HCT116 (cell line): ENCODE data around the gene ZNF398. TPM values are rescaled to one million over a fixed set of nuclear protein-coding genes. Genes with fewer than 3 reads are reported as not detected.

Experiments used
- ATAC-seq: fragments of 200-7000 bp; cut with Tn5 transposase; 2 replicates; pipeline ENCODE4 v1.9.1; 2020; ENCODE audit warnings: mild to moderate bottlenecking, moderate library complexity
- BruUV-seq: library from RNA; stranded (reverse); fragments of 400-500 nt; replicated peaks from 2 replicates; lab custom pipeline; 2021; lab: Mats Ljungman, UMichigan
- CTCF ChIA-PET: fragments of 300-600 bp; sonication (Branson Sonifier 250); formaldehyde crosslinking; loops from one replicate; lab custom pipeline; 2021; ENCODE audit warnings: antibody characterized with exemption; lab: Charles Lee
- POLR2A ChIA-PET: fragments of 300-600, 350-600 bp; sonication (Branson Sonifier 250); formaldehyde crosslinking; loops from one replicate; lab custom pipeline; 2021; ENCODE audit warnings: antibody characterized with exemption; lab: Charles Lee
- RAD21 ChIA-PET, 2 experiments: fragments of 300-600 bp; sonication (Branson Sonifier 250); formaldehyde crosslinking; loops; one replicate each; lab custom pipeline; 2023; ENCODE audit warnings: low total read pairs in 2 of 2; ENCODE audit not compliant: uncharacterized antibody in 2 of 2, unreplicated experiment in 2 of 2, low non-redundant PET in 1 of 2; lab: Charles Lee
- DNase-seq: peaks from one replicate; pipeline ENCODE4 v3.0.0-alpha.2; 2010; ENCODE audit warnings: low read depth, low spot score
- H2AFZ ChIP-seq: fragments of 200-600 bp; shearing (Covaris generic), sonication (generic); 2 replicates; pipeline ENCODE4 v1.6.1; 2017; ENCODE audit warnings: low read depth, mixed run types, mixed read lengths, antibody characterized with exemption, low read length; ENCODE audit not compliant: poor library complexity, severe bottlenecking
- H3K27ac ChIP-seq: 2 replicates; pipeline ENCODE4 v1.5.1; 2012; ENCODE audit warnings: low read depth, low read length
- H3K27me3 ChIP-seq: fragments of 200-600 bp; sonication (generic); 2 replicates; pipeline ENCODE4 v1.6.1; 2016; ENCODE audit warnings: mixed run types, low read length, mixed read lengths; ENCODE audit not compliant: insufficient read depth
- H3K36me3 ChIP-seq, 2 experiments: fragments of 200-500 bp in 1 of 2; fragments of 200-600 bp in 1 of 2; sonication (Bioruptor generic) in 1 of 2; sonication (generic) in 1 of 2; 2 replicates each; pipeline versions ENCODE4 v1.5.1 to v1.6.1; 2014 to 2016; ENCODE audit warnings: low read length in 2 of 2, inconsistent platforms in 1 of 2, mixed read lengths in 1 of 2, mixed run types in 1 of 2; ENCODE audit not compliant: insufficient read depth in 2 of 2, control insufficient read depth in 1 of 2
- H3K4me1 ChIP-seq, 2 experiments: fragments of 200-600 bp in 1 of 2; sonication (generic) in 1 of 2; 2 replicates each; pipeline versions ENCODE4 v1.5.1 to v1.6.1; 2012 to 2017; ENCODE audit warnings: low read length in 2 of 2, inconsistent platforms in 1 of 2, mild to moderate bottlenecking in 1 of 2, mixed read lengths in 1 of 2, mixed run types in 1 of 2, moderate library complexity in 1 of 2; ENCODE audit not compliant: insufficient read depth in 2 of 2, control insufficient read depth in 1 of 2
- H3K4me2 ChIP-seq: fragments of 200-600 bp; sonication (generic); 2 replicates; pipeline ENCODE4 v1.6.1; 2017; ENCODE audit warnings: mixed run types, low read length, mixed read lengths
- H3K4me3 ChIP-seq, 2 experiments: fragments of 200-600 bp in 1 of 2; sonication (generic) in 1 of 2; replicated peaks in 1 of 2; 2 replicates each; pipeline ENCODE4 v1.5.1; 2011 to 2016; ENCODE audit warnings: low read length in 2 of 2, control low read depth in 1 of 2, low read depth in 1 of 2, mild to moderate bottlenecking in 1 of 2, mixed read lengths in 1 of 2, mixed run types in 1 of 2
- H3K79me2 ChIP-seq: fragments of 200-600 bp; sonication (generic); 2 replicates; pipeline ENCODE4 v1.6.1; 2017; ENCODE audit warnings: mild to moderate bottlenecking, mixed run types, low read length, moderate library complexity, mixed read lengths; ENCODE audit not compliant: insufficient read depth
- H3K9ac ChIP-seq: fragments of 200-600 bp; sonication (generic); 2 replicates; pipeline ENCODE4 v1.6.1; 2016; ENCODE audit warnings: low read length, mixed read lengths
- H3K9me2 ChIP-seq: fragments of 200-600 bp; sonication (generic), shearing (Covaris generic); 2 replicates; pipeline ENCODE4 v1.6.1; 2017; ENCODE audit warnings: mixed run types, mild to moderate bottlenecking, moderate library complexity; ENCODE audit not compliant: insufficient read depth
- H3K9me3 ChIP-seq, 2 experiments: fragments of 200-500 bp in 1 of 2; fragments of 200-600 bp in 1 of 2; sonication (Bioruptor generic) in 1 of 2; sonication (generic) in 1 of 2; 2 replicates each; pipeline ENCODE4 v1.6.1; 2014 to 2017; ENCODE audit warnings: low read length in 2 of 2, mixed read lengths in 2 of 2, inconsistent platforms in 1 of 2, low read depth in 1 of 2, mild to moderate bottlenecking in 1 of 2, mixed run types in 1 of 2, moderate library complexity in 1 of 2; ENCODE audit not compliant: control insufficient read depth in 1 of 2, insufficient read depth in 1 of 2
- H4K20me1 ChIP-seq: fragments of 200-600 bp; sonication (generic), shearing (Covaris generic); 2 replicates; pipeline ENCODE4 v1.6.1; 2017; ENCODE audit warnings: mixed run types, mild to moderate bottlenecking, moderate library complexity; ENCODE audit not compliant: insufficient read depth
- CEBPB ChIP-seq: IDR thresholded peaks from 2 replicates; pipeline ENCODE4 v1.6.1; 2012; ENCODE audit warnings: low read depth
- CTCF ChIP-seq, 3 experiments: fragments of 200-600 bp in 1 of 3; sonication (generic) in 1 of 3; IDR thresholded peaks in 2 of 3; conservative IDR thresholded peaks in 1 of 3; 2 replicates each; pipeline ENCODE4 v1.5.1; 2012 to 2017; ENCODE audit warnings: low read depth in 2 of 3, low read length in 2 of 3, antibody characterized with exemption in 1 of 3, borderline replicate concordance in 1 of 3, control low read depth in 1 of 3, mild to moderate bottlenecking in 1 of 3, mixed read lengths in 1 of 3, mixed run types in 1 of 3, moderate library complexity in 1 of 3; ENCODE audit not compliant: insufficient read depth in 1 of 3
- ELF1 ChIP-seq: IDR thresholded peaks from 2 replicates; pipeline ENCODE4 v1.6.1; 2012; ENCODE audit warnings: low read depth, borderline replicate concordance
- EZH2phosphoT487 ChIP-seq: fragments of 200-600 bp; IDR thresholded peaks from 2 replicates; pipeline ENCODE4 v1.6.1; 2018; ENCODE audit warnings: antibody characterized with exemption, borderline replicate concordance
- FOSL1 ChIP-seq: IDR thresholded peaks from 2 replicates; pipeline ENCODE4 v1.6.1; 2012; ENCODE audit warnings: low read depth
- MAX ChIP-seq: IDR thresholded peaks from 2 replicates; pipeline ENCODE4 v1.6.1; 2012
- POLR2AphosphoS5 ChIP-seq: IDR thresholded peaks from 2 replicates; pipeline ENCODE4 v1.6.1; 2011; ENCODE audit warnings: mild to moderate bottlenecking, low read depth, low read length, moderate library complexity
- RAD21 ChIP-seq: IDR thresholded peaks from 2 replicates; pipeline ENCODE4 v1.6.1; 2012; ENCODE audit warnings: low read depth, mild to moderate bottlenecking
- REST ChIP-seq: IDR thresholded peaks from 2 replicates; pipeline ENCODE4 v1.6.1; 2012; ENCODE audit warnings: low read depth
- SIN3A ChIP-seq: IDR thresholded peaks from 2 replicates; pipeline ENCODE4 v1.6.1; 2012; ENCODE audit warnings: low read depth
- SP1 ChIP-seq: IDR thresholded peaks from 2 replicates; pipeline ENCODE4 v1.6.1; 2012; ENCODE audit warnings: low read depth
- YY1 ChIP-seq: IDR thresholded peaks from 2 replicates; pipeline ENCODE4 v1.6.1; 2011; ENCODE audit warnings: low read length, low read depth, moderate library complexity, mild to moderate bottlenecking; ENCODE audit not compliant: insufficient replicate concordance; ENCODE audit errors: extremely low read depth
- intact Hi-C: fragments of 100-400 bp; cut with micrococcal nuclease; formaldehyde crosslinking; loops from 2 replicates; pipeline ENCODE4 v1.10.0; 2022
- total RNA-seq: library from RNA; stranded (reverse); gene quantifications from one replicate; pipeline ENCODE4 v1.2.1, GENCODE V29; 2021; ENCODE audit not compliant: unreplicated experiment

The ZNF398 gene
- total RNA-seq, 1 experiment from 2014 or later: 14.1 TPM

- Histone ChIP-seq H3K79me2 (peaks cover 67% of the 10 kb centered on the region), H3K27me3 (no peaks in the 10 kb centered on the region), H3K4me3 (no peak overlapping the region), H2AFZ (no peak overlapping the region), H3K9me2 (no peaks in the 10 kb centered on the region), H3K4me2 (no peak overlapping the region), H3K4me1 (peaks cover 10 to 17% of the 10 kb centered on the region in 2 experiments), H3K36me3 (peaks cover 35 to 37% of the 10 kb centered on the region in 2 experiments), H3K9me3 (peaks cover 0 to 3% of the 10 kb centered on the region in 2 experiments; a peak in 1 of 4 replicates), H3K9ac (no peak overlapping the region)
- no peak for DNase-seq
- no TSS peak for BruUV-seq
- RAD21 ChIA-PET: no interaction called here
- TF ChIP-seq YY1 (no peak), CEBPB (no peak), MAX (no peak), REST (no peak), POLR2AphosphoS5 (no peak), RAD21 (no peak), EZH2phosphoT487 (no peak), ELF1 (no peak), SIN3A (no peak), CTCF (IDR thresholded peaks at IDR 0.05 in 2 of 3, conservative IDR thresholded peaks at IDR 0.05 in 1 of 3; ENCODE audit: borderline replicate concordance in 1 of 3, insufficient read depth in 1 of 3, low read depth in 2 of 3, low read length in 2 of 3) (no peak), SP1 (no peak), FOSL1 (no peak)
- TF ChIP-seq, all 23 proteins: peak for 0
- intact Hi-C loops: loop anchor here (5.0 kb wide), 1 partner anchor 34 kb away; no protein-coding TSS in a partner anchor
- no peak for ATAC-seq
- POLR2A ChIA-PET: no interaction called here
- CTCF ChIA-PET: no interaction called here
- no peak overlapping the region for H3K27ac ChIP-seq
- no peaks in the 10 kb centered on the region for H4K20me1 ChIP-seq
Measured at GRCh38 chr7:149198161-149198816, 51.0 kb downstream of the ZNF398 start.
